Trophoblast cell (in vitro differentiated cells and primary cell): ENCODE results near the gene CNGA2.

Experiments
- DNase-seq, 2 donors: peaks; one replicate each; pipeline ENCODE4 v3.0.0-alpha.2; 2016
- H2AFZ ChIP-seq: 2 replicates; pipeline ENCODE4 v1.6.1; 2013; ENCODE audit warnings: low read length, moderate library complexity, mild to moderate bottlenecking; ENCODE audit not compliant: insufficient read depth, poor library complexity
- H2AK5ac ChIP-seq: 2 replicates; pipeline ENCODE4 v1.6.1; 2013; ENCODE audit warnings: mild to moderate bottlenecking, low read length
- H2BK120ac ChIP-seq: 2 replicates; pipeline ENCODE4 v1.6.1; 2013; ENCODE audit warnings: low read length, mild to moderate bottlenecking, moderate library complexity; ENCODE audit not compliant: insufficient read depth, poor library complexity
- H2BK12ac ChIP-seq: 2 replicates; pipeline ENCODE4 v1.6.1; 2013; ENCODE audit warnings: mild to moderate bottlenecking, low read length, moderate library complexity
- H2BK5ac ChIP-seq: 2 replicates; pipeline ENCODE4 v1.6.1; 2013; ENCODE audit warnings: low read length, low read depth, moderate library complexity, mild to moderate bottlenecking; ENCODE audit not compliant: poor library complexity
- H3K14ac ChIP-seq: 2 replicates; pipeline ENCODE4 v1.6.1; 2013; ENCODE audit warnings: mild to moderate bottlenecking, low read length
- H3K18ac ChIP-seq: 2 replicates; pipeline ENCODE4 v1.6.1; 2013; ENCODE audit warnings: mild to moderate bottlenecking, low read length
- H3K23ac ChIP-seq: 2 replicates; pipeline ENCODE4 v1.6.1; 2013; ENCODE audit warnings: low read length
- H3K27ac ChIP-seq: 2 replicates; pipeline ENCODE4 v1.5.1; 2013; ENCODE audit warnings: low read depth, mild to moderate bottlenecking, inconsistent platforms, low read length, moderate library complexity
- H3K27me3 ChIP-seq: 2 replicates; pipeline ENCODE4 v1.6.1; 2013; ENCODE audit warnings: inconsistent platforms, mild to moderate bottlenecking, low read length, moderate library complexity; ENCODE audit not compliant: insufficient read depth
- H3K36me3 ChIP-seq, 2 experiments: 1 replicate in 1 of 2; 2 replicates in 1 of 2; pipeline ENCODE4 v1.6.1; 2013; ENCODE audit warnings: low read length in 2 of 2, mild to moderate bottlenecking in 2 of 2, moderate library complexity in 1 of 2; ENCODE audit not compliant: insufficient read depth in 2 of 2, control insufficient read depth in 1 of 2
- H3K4ac ChIP-seq: 2 replicates; pipeline ENCODE4 v1.6.1; 2013; ENCODE audit warnings: low read depth, mild to moderate bottlenecking, low read length, moderate library complexity
- H3K4me1 ChIP-seq, 2 experiments: 1 replicate in 1 of 2; 2 replicates in 1 of 2; pipeline ENCODE4 v1.6.1; 2013; ENCODE audit warnings: low read length in 2 of 2, mild to moderate bottlenecking in 2 of 2, moderate library complexity in 1 of 2; ENCODE audit not compliant: insufficient read depth in 2 of 2, control insufficient read depth in 1 of 2
- H3K4me2 ChIP-seq: 2 replicates; pipeline ENCODE4 v1.6.1; 2013; ENCODE audit warnings: inconsistent platforms, mild to moderate bottlenecking, low read length, moderate library complexity
- H3K4me3 ChIP-seq: 2 replicates; pipeline ENCODE4 v1.5.1; 2013; ENCODE audit warnings: mild to moderate bottlenecking, low read depth, low read length, inconsistent platforms
- H3K79me1 ChIP-seq: one replicate; pipeline ENCODE4 v1.6.1; 2013; ENCODE audit warnings: low read length
- H3K79me2 ChIP-seq: 2 replicates; pipeline ENCODE4 v1.6.1; 2013; ENCODE audit warnings: low read length, mild to moderate bottlenecking; ENCODE audit not compliant: control insufficient read depth, insufficient read depth, poor library complexity
- H3K9ac ChIP-seq: 2 replicates; pipeline ENCODE4 v1.6.1; 2013; ENCODE audit warnings: mild to moderate bottlenecking, low read length
- H3K9me3 ChIP-seq: 2 replicates; pipeline ENCODE4 v1.6.1; 2013; ENCODE audit warnings: low read depth, mild to moderate bottlenecking, control low read depth, inconsistent platforms, low read length; ENCODE audit not compliant: insufficient read depth
- H4K12ac ChIP-seq: 2 replicates; pipeline ENCODE4 v1.6.1; 2013; ENCODE audit warnings: low read depth, mild to moderate bottlenecking, low read length, moderate library complexity
- H4K8ac ChIP-seq: 2 replicates; pipeline ENCODE4 v1.6.1; 2013; ENCODE audit warnings: low read depth, mild to moderate bottlenecking, low read length, moderate library complexity
- H4K91ac ChIP-seq: one replicate; pipeline ENCODE4 v1.6.1; 2013; ENCODE audit warnings: low read depth, mild to moderate bottlenecking, low read length, moderate library complexity
- WGBS: extraction: QIAGEN DNeasy Blood & Tissue Kit; methylation state at CpG from one replicate; pipeline ENCODE4 v1.1.7; 2013; ENCODE audit warnings: missing lambda C conversion rate; ENCODE audit not compliant: insufficient read length, insufficient coverage; ENCODE audit errors: extremely low coverage; 5-methylcytosine and 5-hydroxymethylcytosine counted together

CNGA2 gene

GRCh38 chrX:151745651-151746050 is 11.1 kb downstream of the CNGA2 start:
- no peak overlapping the region for H3K14ac ChIP-seq
- no peak overlapping the region for H2BK12ac ChIP-seq
- H2AK5ac ChIP-seq: no peak overlapping the region
- no peaks in the 10 kb centered on the region for H3K27me3 ChIP-seq
- peaks cover 2% of the 10 kb centered on the region for H3K9me3 ChIP-seq
- no peaks in the 10 kb centered on the region for H3K79me1 ChIP-seq
- no peak overlapping the region for H3K9ac ChIP-seq
- no peaks in the 10 kb centered on the region for H3K4me1 ChIP-seq
- H4K8ac ChIP-seq: no peak overlapping the region
- peak overlapping the region; percentile 43 for H4K12ac ChIP-seq
- no peak overlapping the region for H3K27ac ChIP-seq
- no peaks in the 10 kb centered on the region for H3K79me2 ChIP-seq
- no peaks in the 10 kb centered on the region for H3K36me3 ChIP-seq
- no peak overlapping the region for H4K91ac ChIP-seq
- no CpG with 5 or more reads among the region's 6 CpGs for WGBS
- H3K23ac ChIP-seq: no peak overlapping the region
- no peak for DNase-seq
- no peak overlapping the region for H3K4ac ChIP-seq
- no peak overlapping the region for H2AFZ ChIP-seq
- no peak overlapping the region for H3K18ac ChIP-seq
- no peak overlapping the region for H3K4me3 ChIP-seq
- H3K4me2 ChIP-seq: no peak overlapping the region
- no peak overlapping the region for H2BK120ac ChIP-seq
- no peak overlapping the region for H2BK5ac ChIP-seq

- no peak overlapping the region for H3K4me3 ChIP-seq
- H2BK120ac ChIP-seq: no peak overlapping the region
- no CpG with 5 or more reads among the region's 2 CpGs for WGBS
- H2AK5ac ChIP-seq: no peak overlapping the region
- H3K27ac ChIP-seq: no peak overlapping the region
- no peaks in the 10 kb centered on the region for H3K79me2 ChIP-seq
- no peak overlapping the region for H3K18ac ChIP-seq
- no peak overlapping the region for H4K12ac ChIP-seq
- no peak overlapping the region for H2BK5ac ChIP-seq
- H2AFZ ChIP-seq: no peak overlapping the region
- no peaks in the 10 kb centered on the region for H3K36me3 ChIP-seq
- H3K9me3 ChIP-seq: peaks cover 2% of the 10 kb centered on the region
- no peak overlapping the region for H3K23ac ChIP-seq
- no peak overlapping the region for H4K91ac ChIP-seq
- no peak overlapping the region for H3K4ac ChIP-seq
- no peak overlapping the region for H4K8ac ChIP-seq
- DNase-seq: no peak
- H3K4me2 ChIP-seq: no peak overlapping the region
- no peaks in the 10 kb centered on the region for H3K27me3 ChIP-seq
- H2BK12ac ChIP-seq: no peak overlapping the region
- H3K14ac ChIP-seq: no peak overlapping the region
- no peaks in the 10 kb centered on the region for H3K4me1 ChIP-seq
- no peaks in the 10 kb centered on the region for H3K79me1 ChIP-seq
- no peak overlapping the region for H3K9ac ChIP-seq
Observed at GRCh38 chrX:151746502-151746901, 12.0 kb downstream of the CNGA2 start.

GRCh38 chrX:151750511-151750910 is 16.0 kb downstream of the CNGA2 start:
- WGBS: no CpG with 5 or more reads among the region's 5 CpGs

GRCh38 chrX:151752847-151753246 is 18.3 kb downstream of the CNGA2 start:
- Histone ChIP-seq H4K91ac (no peak overlapping the region), H3K18ac (no peak overlapping the region), H3K79me1 (no peaks in the 10 kb centered on the region), H2BK12ac (no peak overlapping the region), H2BK120ac (no peak overlapping the region), H3K9ac (no peak overlapping the region), H4K8ac (no peak overlapping the region), H3K14ac (no peak overlapping the region), H2AFZ (no peak overlapping the region), H3K4me3 (no peak overlapping the region), H2BK5ac (no peak overlapping the region), H3K27me3 (no peaks in the 10 kb centered on the region), H3K4me1 (no peaks in the 10 kb centered on the region), H3K4ac (no peak overlapping the region), H3K79me2 (no peaks in the 10 kb centered on the region), H3K4me2 (no peak overlapping the region), H3K36me3 (no peaks in the 10 kb centered on the region), H2AK5ac (no peak overlapping the region), H4K12ac (no peak overlapping the region), H3K23ac (no peak overlapping the region), H3K27ac (no peak overlapping the region), H3K9me3 (no peaks in the 10 kb centered on the region)
- WGBS: no CpG with 5 or more reads among the region's 5 CpGs
- DNase-seq: no peak

More at GRCh38 chrX:151750511-151750910, 16.0 kb downstream of the CNGA2 start:
- Histone ChIP-seq H2BK12ac (no peak overlapping the region), H3K4me1 (no peaks in the 10 kb centered on the region), H3K14ac (no peak overlapping the region), H3K4me3 (no peak overlapping the region), H4K8ac (no peak overlapping the region), H3K18ac (no peak overlapping the region), H3K9me3 (no peaks in the 10 kb centered on the region), H2BK5ac (no peak overlapping the region), H3K4me2 (no peak overlapping the region), H3K27ac (no peak overlapping the region), H3K79me1 (no peaks in the 10 kb centered on the region), H2BK120ac (no peak overlapping the region), H3K36me3 (no peaks in the 10 kb centered on the region), H3K4ac (no peak overlapping the region), H2AFZ (no peak overlapping the region), H4K91ac (no peak overlapping the region), H3K79me2 (no peaks in the 10 kb centered on the region), H2AK5ac (no peak overlapping the region), H3K27me3 (no peaks in the 10 kb centered on the region), H3K9ac (no peak overlapping the region), H3K23ac (no peak overlapping the region), H4K12ac (no peak overlapping the region)
- no peak for DNase-seq
